ENCODE results near the gene DVL1.
"Not testable (repeated sequence)": the region's sequence is repeated elsewhere in the genome, so short reads cannot be mapped to it uniquely, and the experiment has no call there.

DVL1 gene

DNA sequence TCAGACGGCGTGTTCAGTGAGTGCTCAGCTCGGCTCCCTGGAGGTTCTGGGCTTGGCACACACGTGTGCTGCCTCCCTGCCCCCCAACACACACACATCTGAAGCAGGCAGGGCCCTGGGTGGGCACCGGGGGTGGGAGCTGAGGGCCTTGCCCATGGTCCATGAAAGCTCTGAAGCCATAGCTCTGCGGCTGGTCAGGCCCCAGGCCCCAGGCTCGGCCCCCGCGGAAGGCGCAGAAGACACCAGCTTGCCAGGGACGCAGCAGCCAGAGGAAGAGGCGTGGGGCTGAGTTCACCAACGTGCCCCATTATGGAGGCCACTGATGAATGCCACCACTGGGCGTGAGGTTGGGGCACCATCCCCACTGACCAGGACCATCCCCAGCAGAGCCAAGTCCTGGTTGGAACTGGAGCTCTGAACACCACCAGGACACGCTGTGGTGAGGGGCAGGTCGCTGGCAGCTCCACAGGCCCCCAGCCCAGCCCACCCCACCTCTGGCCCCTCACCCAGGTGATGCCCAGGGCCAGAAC lies 21.6 kb upstream of the DVL1 start:
- Histone ChIP-seq H3K79me2 (ENCODE audit: low read length) (peaks cover 33% of the 10 kb centered on the region), H3K4me1 (ENCODE audit: low read length) (peaks cover 17% of the 10 kb centered on the region), H4K20me1 (ENCODE audit: insufficient read depth, low read length) (no peaks in the 10 kb centered on the region), H3K9me3 (ENCODE audit: insufficient read depth, low read length) (peaks cover 10% of the 10 kb centered on the region; the same call in 1 of the 2 replicates), H3K36me3 (replicated peaks; ENCODE audit: low read depth, low read length) (peaks cover 4% of the 10 kb centered on the region), H3K9ac (ENCODE audit: low read length) (no peak overlapping the region), H3K4me2 (ENCODE audit: low read length) (no peak overlapping the region), H3K27ac (ENCODE audit: low read length) (no peak overlapping the region), H2AFZ (ENCODE audit: low read depth, low read length) (no peak overlapping the region), H3K27me3 (ENCODE audit: low read depth, low read length) (no peaks in the 10 kb centered on the region), H3K4me3 (ENCODE audit: low read length) (no peak overlapping the region)
- TF ChIP-seq, protein P1, sequence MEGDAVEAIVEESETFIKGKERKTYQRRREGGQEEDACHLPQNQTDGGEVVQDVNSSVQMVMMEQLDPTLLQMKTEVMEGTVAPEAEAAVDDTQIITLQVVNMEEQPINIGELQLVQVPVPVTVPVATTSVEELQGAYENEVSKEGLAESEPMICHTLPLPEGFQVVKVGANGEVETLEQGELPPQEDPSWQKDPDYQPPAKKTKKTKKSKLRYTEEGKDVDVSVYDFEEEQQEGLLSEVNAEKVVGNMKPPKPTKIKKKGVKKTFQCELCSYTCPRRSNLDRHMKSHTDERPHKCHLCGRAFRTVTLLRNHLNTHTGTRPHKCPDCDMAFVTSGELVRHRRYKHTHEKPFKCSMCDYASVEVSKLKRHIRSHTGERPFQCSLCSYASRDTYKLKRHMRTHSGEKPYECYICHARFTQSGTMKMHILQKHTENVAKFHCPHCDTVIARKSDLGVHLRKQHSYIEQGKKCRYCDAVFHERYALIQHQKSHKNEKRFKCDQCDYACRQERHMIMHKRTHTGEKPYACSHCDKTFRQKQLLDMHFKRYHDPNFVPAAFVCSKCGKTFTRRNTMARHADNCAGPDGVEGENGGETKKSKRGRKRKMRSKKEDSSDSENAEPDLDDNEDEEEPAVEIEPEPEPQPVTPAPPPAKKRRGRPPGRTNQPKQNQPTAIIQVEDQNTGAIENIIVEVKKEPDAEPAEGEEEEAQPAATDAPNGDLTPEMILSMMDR (IDR thresholded peaks at IDR 0.05; ENCODE audit: low read depth, low read length) = no peak
- no peak for TF ChIP-seq EZH2phosphoT487 (IDR thresholded peaks at IDR 0.05; ENCODE audit: low read depth)

DNA sequence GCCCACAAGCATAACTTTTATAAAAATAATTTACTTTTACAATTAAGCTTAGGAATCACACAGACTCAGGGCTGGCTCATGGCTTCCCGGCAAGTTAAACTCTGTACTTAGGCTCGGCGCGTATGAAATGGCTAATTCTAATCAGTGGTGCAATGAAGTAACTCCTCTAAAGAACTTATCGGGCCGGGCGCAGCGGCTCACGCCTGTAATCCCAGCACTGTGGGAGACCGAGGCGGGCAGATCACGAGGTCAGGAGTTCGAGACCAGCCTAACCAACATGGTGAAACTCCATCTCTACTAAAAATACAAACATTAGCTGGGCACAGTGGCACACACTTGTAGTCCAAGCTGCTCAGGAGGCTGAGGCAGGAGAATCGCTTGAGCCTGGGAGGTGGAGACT lies 20.9 kb upstream of the DVL1 start:
- H3K4me2 ChIP-seq (ENCODE audit: low read length); H3K27ac ChIP-seq (ENCODE audit: low read length); H4K20me1 ChIP-seq (ENCODE audit: insufficient read depth, low read length): not testable (repeated sequence)

DNA sequence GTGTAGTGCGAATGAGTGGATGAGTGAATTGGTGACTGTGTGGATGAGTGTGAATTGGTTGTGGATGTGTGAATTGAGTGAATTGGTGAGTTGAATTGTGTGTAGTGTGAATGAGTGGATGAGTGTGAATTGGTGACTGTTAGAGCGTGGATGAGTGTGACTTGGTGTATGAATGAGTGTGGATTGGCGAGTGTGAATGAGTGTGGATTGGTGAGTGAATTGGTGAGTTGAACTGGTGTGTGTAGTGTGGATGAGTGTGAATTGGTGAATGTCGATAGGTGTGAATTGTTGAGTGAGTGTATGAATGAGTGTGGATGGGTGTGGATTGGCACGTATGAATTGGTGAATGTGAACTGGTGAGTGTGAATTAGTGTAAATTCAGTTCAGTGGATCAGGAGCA lies 18.1 kb upstream of the DVL1 start:
- Histone ChIP-seq H3K4me2 (ENCODE audit: low read length) (no peak overlapping the region), H3K27ac (ENCODE audit: low read length) (no peak overlapping the region), H4K20me1 (ENCODE audit: insufficient read depth, low read length) (no peaks in the 10 kb centered on the region), H3K79me2 (ENCODE audit: low read length) (peaks cover 8% of the 10 kb centered on the region; the same call in 1 of the 2 replicates), H3K36me3 (replicated peaks; ENCODE audit: low read depth, low read length) (peaks cover 4% of the 10 kb centered on the region), H3K27me3 (ENCODE audit: low read depth, low read length) (no peaks in the 10 kb centered on the region), H3K9me3 (ENCODE audit: insufficient read depth, low read length) (peaks cover 10% of the 10 kb centered on the region; the same call in 1 of the 2 replicates), H2AFZ (ENCODE audit: low read depth, low read length) (no peak overlapping the region), H3K9ac (ENCODE audit: low read length) (no peak overlapping the region), H3K4me3 (ENCODE audit: low read length) (no peak overlapping the region), H3K4me1 (ENCODE audit: low read length) (peaks cover 6% of the 10 kb centered on the region; the same call in 1 of the 2 replicates)
- no peak for TF ChIP-seq EZH2phosphoT487 (IDR thresholded peaks at IDR 0.05; ENCODE audit: low read depth)
- TF ChIP-seq, protein P1 (IDR thresholded peaks at IDR 0.05; ENCODE audit: low read depth, low read length) = no peak

More for the DNA sequence above, 20.9 kb upstream of the DVL1 start:
- H3K27me3 ChIP-seq (ENCODE audit: low read depth, low read length); H3K4me3 ChIP-seq (ENCODE audit: low read length); H2AFZ ChIP-seq (ENCODE audit: low read depth, low read length); H3K36me3 ChIP-seq (replicated peaks; ENCODE audit: low read depth, low read length); H3K9ac ChIP-seq (ENCODE audit: low read length): not testable (repeated sequence)
- Histone ChIP-seq H3K4me1 (ENCODE audit: low read length) (peaks cover 17% of the 10 kb centered on the region), H3K79me2 (ENCODE audit: low read length) (peaks cover 33% of the 10 kb centered on the region), H3K9me3 (ENCODE audit: insufficient read depth, low read length) (peaks cover 10% of the 10 kb centered on the region; the same call in 1 of the 2 replicates)

DNA sequence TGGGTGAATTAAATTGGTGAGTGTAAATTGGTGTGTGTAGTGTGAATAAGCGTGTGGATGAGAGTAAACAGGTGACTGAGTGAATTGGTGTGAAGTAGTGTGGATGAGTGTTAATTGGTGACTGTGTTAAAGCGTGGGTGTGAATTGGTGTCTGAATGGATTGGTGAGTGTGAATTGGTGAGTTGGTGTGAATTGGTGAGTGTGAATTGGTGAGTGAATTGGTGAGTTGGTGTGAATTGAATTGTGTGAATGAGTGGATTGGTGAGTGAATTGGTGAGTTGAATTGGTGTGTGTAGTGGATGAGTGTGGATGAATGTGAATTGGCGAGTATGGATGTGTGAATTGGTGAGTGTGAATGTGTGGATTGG lies 17.5 kb upstream of the DVL1 start:
- H3K9me3 ChIP-seq (ENCODE audit: insufficient read depth, low read length) = peaks cover 10% of the 10 kb centered on the region; the same call in 1 of the 2 replicates

More for the DNA sequence above, 17.5 kb upstream of the DVL1 start:
- H2AFZ ChIP-seq (ENCODE audit: low read depth, low read length) = no peak overlapping the region
- H3K4me2 ChIP-seq (ENCODE audit: low read length) = no peak overlapping the region
- peaks cover 3% of the 10 kb centered on the region; the same call in 1 of the 2 replicates for H3K79me2 ChIP-seq (ENCODE audit: low read length)
- no peak overlapping the region for H3K27ac ChIP-seq (ENCODE audit: low read length)
- H3K4me3 ChIP-seq (ENCODE audit: low read length) = no peak overlapping the region
- peaks cover 6% of the 10 kb centered on the region; the same call in 1 of the 2 replicates for H3K4me1 ChIP-seq (ENCODE audit: low read length)
- H3K9ac ChIP-seq (ENCODE audit: low read length) = no peak overlapping the region
- peaks cover 4% of the 10 kb centered on the region for H3K36me3 ChIP-seq (replicated peaks; ENCODE audit: low read depth, low read length)
- no peaks in the 10 kb centered on the region for H4K20me1 ChIP-seq (ENCODE audit: insufficient read depth, low read length)
- TF ChIP-seq, protein P1 (IDR thresholded peaks at IDR 0.05; ENCODE audit: low read depth, low read length) = no peak
- no peak for TF ChIP-seq EZH2phosphoT487 (IDR thresholded peaks at IDR 0.05; ENCODE audit: low read depth)
- H3K27me3 ChIP-seq (ENCODE audit: low read depth, low read length) = no peaks in the 10 kb centered on the region

All from OCI-LY3 (cell line).